HG03097 (cell line): ENCODE measurements around the gene SAMD4B.
"Not testable (repeated sequence)": the region's sequence is repeated elsewhere in the genome, so short reads cannot be mapped to it uniquely, and the experiment has no call there.

ENCODE experiments used
- ATAC-seq: cut with Tn5 transposase; IDR thresholded peaks from one replicate; pipeline ENCODE4 v1.9.1; 2021; ENCODE audit not compliant: unreplicated experiment, low FRiP score

SAMD4B gene

GRCh38 chr19:39341719-39342604 lies at the start of gene SAMD4B:
SAMD4B (plus strand) TSS chr19:39342421; CDS start chr19:39356894, 14,473 bp downstream.
- peak; percentile 91 for ATAC-seq

DNA sequence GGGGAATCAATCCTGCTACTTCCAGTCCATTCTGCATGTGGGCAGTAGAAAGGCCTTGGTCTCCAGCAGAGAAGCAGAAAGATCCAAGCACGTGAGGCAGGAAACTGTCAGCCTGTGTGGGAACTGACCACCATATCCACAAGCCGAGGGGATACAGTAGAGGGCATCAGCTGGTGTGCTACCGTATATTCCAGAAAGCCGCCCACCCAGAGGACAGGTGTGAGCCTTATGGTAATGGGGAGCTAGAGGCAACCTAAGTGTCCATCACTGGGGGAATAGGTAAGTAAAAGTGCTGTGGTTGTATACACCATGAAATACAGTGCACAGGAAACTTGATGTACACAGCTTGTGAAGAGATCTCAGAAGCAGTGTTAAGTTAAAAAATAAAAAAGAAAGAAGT lies 48.8 kb upstream of the SAMD4B start:
- no peak for ATAC-seq

DNA sequence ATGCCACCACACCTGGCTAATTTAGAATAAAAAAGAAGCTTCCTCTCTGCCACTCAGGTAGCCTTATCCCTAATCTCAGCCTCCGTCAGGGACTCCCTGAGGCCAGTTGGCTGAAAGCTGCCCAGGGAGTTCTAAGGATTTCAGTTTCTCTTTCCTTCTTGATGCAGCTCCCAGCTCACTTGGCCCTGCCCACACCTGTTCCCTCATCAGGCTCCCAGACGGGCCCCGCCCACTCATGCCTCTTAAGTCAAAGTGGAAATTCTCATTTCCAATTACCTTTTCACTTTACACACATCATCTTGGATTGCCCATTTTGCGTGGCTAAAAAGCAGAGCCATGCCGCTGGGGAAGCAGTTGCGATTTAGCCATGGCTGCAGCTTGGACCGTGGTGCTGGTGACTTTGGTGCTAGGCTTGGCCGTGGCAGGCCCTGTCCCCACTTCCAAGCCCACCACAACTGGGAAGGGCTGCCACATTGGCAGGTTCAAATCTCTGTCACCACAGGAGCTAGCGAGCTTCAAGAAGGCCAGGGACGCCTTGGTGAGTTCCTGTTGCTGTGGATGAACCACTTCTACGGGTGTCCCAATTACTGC lies 46.1 kb upstream of the SAMD4B start, which contains the start of gene IFNL1:
Gene IFNL1 (plus strand): TSS at position 353 of the 591 bp plus-strand sequence. CDS start 15 bp downstream, at position 368.
- ATAC-seq: no peak

DNA sequence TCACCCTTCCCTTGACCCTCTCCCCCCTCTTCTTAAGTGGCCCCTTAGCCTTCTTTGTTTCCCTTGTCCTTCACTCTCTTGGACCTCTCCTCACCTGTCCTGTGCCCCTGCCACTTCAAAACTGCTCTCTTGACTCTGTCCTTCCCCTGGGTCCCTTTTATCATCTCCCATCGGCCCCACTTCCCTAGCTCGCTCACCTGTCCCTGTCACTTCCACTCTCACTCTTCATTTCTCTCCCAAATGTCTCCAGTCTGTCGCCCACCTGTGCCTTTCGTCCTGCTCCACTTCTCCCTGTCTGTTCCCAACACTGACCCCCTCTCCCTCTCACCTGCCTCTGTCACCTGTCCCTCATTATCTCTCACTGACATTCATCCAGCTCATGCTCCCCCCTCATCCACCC lies 45.3 kb upstream of the SAMD4B start:
- no peak for ATAC-seq

DNA sequence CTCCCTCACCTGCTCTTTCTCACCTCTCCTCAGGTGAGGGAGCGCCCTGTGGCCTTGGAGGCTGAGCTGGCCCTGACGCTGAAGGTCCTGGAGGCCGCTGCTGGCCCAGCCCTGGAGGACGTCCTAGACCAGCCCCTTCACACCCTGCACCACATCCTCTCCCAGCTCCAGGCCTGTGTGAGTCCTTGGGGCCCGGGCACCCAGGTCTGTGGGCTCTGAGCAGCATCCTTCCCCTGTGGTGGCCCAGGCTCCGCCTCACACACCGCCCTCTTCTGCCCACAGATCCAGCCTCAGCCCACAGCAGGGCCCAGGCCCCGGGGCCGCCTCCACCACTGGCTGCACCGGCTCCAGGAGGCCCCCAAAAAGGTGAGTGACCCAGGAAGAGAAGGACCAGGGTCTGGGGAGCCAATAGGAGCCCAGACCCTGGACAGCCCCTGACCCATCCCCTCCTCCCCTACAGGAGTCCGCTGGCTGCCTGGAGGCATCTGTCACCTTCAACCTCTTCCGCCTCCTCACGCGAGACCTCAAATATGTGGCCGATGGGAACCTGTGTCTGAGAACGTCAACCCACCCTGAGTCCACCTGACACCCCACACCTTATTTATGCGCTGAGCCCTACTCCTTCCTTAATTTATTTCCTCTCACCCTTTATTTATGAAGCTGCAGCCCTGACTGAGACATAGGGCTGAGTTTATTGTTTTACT lies 44.1 kb upstream of the SAMD4B start:
- ATAC-seq: no peak

DNA sequence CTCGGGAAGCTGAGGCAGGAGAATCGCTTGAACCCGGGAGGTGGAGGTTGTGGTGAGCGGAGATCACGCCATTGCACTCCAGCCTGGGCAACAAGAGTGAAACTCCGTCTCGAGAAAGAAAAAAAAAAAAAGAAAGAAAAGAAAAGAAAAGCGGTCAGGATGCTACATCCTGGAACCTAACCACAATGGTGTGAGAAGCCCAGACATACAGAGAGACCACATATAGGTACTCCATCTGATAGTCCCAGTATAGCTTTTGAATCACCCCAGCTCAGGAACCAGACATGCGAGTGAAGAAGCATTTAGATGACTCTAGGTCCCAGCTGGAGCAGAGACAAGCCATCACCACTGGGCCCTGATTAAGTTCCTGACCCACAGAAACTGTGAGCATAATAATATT lies 42.8 kb upstream of the SAMD4B start:
- no peak for ATAC-seq

- no peak for ATAC-seq
Measured at GRCh38 chr19:39299832-39300231, 42.4 kb upstream of the SAMD4B start.

GRCh38 chr19:39301021-39301420 lies 41.2 kb upstream of the SAMD4B start:
- ATAC-seq: no peak

- ATAC-seq: no peak
Measured at GRCh38 chr19:39301562-39301961, 40.7 kb upstream of the SAMD4B start.

- no peak for ATAC-seq
Measured at GRCh38 chr19:39303373-39304184, 38.6 kb upstream of the SAMD4B start.

- no peak for ATAC-seq
Measured at GRCh38 chr19:39304185-39304513, 38.1 kb upstream of the SAMD4B start.

DNA sequence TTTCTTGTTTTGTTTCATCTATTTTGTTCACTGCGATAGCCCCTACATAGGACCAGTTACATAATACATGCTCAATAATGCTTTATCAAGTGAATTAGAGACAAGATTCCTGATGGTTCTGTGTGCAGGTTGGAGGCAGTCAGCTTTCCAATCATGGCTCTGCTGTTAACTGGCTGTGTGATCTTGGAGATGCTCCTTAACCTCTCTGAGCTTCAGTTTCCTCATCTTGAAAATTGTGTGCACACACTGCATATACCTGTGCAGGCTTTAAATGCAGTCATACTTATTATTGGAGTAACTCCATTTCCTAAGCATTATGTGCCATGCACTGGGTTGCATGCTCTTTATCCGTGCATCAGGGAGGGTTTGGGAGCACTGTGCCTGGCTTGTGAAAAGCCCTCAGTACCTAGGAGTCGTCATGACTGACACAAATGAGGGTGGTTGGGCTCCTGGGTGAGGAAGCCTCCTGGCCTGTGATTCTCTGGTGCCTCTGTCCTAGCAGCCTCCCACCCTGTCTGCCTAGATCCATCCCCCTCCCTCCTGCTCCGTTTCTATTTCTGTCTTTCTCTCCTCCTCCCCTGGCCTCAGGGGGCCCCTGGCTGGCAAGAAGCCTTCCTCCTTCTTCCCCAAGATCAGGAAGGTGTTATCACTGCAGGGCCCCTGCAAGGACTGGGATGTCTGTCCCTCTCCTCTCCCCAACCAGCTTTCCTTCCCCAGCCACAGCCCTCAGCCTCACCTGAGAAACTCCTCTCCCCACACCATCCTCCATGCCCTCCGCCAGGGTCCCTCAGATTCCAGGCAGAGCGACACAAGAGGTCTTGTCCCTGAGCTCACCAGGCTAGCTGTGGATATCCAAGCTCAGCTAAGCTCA lies 37.3 kb upstream of the SAMD4B start:
- ATAC-seq: no peak

DNA sequence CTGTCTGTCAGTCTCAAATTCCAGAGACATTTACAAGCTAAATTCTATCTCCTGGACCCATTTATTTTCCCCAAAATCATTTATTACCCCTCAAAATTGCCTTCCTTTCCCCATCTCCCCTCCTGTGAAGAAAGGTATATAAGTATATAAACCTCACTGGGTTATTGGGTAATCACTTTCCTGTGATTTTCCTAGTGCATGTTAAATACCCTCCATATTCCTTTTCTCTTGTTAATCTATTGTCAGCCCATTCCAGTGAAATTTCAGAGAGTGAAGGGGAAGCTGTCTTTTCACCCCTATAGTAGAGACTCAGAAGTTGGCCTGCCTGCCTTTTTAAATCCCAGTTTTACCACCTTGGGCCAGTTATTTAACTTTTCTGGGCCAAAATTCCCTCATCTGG lies 36.1 kb upstream of the SAMD4B start:
- ATAC-seq: no peak

- no peak for ATAC-seq
Measured at GRCh38 chr19:39307046-39307821, 35.0 kb upstream of the SAMD4B start.

DNA sequence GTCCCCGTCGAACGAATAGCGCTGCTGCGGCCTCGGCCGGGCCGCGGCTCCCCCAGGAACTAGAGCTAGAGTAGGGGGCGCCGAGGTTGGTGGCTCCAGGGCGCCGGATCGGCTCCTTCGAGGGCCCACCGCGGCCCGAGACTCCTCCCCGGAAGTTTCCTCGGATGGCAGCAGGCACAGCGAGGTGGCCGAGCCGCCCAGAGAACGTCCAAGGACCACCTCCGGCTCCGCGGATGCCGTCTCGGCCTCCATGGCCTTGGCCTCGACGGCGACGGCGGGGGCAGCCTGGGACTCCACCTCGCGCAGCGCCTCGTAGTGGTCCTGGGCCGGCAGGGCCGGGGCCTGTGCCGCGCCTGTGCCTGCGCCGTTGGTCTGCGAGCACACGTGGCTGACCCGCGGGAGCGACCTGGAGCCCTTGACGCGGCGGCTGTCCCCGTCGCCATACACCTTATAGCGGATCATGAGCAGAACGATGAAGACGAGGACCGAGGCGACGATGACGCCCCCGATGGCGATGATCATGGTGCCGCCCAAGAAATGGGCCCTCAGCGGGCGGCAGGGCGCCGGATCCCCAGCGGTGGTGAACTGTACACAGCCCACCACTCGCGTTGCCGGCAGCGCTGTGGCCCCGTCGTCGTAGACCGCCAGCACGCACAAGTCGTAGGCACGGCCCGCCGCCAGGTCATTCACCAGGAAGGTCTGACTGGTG lies 34.2 kb upstream of the SAMD4B start:
- no peak for ATAC-seq

DNA sequence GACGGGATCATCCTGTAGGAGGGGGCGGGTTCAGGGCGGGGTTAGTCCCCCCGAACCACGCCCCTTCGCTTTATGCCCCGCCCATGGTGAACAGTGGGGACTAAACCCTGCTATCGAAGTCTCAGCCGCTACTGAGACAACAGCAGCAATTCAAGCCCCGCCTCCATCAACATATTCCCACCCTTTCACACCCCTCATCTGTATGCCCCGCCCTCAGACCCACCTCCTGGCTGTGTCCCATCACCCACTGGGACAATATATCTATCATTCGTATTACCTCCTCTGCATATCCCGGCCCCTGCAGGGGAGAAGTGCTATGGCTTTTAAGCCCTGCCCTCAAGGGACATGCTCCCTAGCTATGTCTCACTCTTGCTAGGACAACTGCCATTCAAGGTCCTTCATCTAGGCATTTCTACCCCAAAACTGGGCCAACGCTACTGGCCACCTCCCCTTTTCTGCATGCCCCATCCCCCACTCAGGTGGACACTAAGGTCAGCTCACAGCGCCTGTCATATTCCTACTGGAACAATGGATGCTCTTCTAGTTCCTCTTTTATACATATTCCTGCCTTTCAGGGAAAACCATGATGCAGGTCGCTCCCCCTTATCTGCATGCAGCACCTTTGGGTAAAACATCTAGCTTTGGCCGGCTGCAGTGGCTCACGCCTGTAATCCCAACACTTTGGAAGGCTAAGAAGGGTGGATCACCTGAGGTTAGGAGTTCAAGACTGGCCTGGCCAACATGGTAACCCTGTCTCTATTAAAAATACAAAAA lies 33.5 kb upstream of the SAMD4B start:
- ATAC-seq: no peak

GRCh38 chr19:39309305-39309670 lies 32.9 kb upstream of the SAMD4B start:
- not testable (repeated sequence) for ATAC-seq
